ENCODE results near the gene TIMM44.

TIMM44 gene

DNA sequence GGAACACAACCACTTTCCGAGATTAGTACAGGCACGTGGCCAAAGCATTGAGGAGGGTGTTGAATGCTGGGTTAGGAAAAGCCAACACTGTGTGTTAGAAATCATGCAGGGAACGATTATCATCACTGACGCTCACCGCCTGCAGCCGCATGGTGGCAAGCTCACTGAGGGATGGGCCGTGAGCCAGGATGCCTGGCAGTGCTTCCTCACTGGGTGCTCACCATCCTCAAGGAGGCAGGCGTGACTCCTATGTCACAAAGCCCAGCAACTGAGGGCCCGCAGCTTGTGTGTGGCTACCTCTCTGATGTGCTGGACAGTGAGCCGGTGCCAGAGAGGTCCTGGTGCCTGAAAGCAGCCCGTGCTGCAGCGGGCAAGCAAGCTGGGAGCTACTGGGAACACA lies 30.4 kb upstream of the TIMM44 start:
- no peak for DNase-seq
- H3K4me1 ChIP-seq = no peaks in the 10 kb centered on the region
- H3K36me3 ChIP-seq = peaks cover 67% of the 10 kb centered on the region
- TF ChIP-seq, protein P1, sequence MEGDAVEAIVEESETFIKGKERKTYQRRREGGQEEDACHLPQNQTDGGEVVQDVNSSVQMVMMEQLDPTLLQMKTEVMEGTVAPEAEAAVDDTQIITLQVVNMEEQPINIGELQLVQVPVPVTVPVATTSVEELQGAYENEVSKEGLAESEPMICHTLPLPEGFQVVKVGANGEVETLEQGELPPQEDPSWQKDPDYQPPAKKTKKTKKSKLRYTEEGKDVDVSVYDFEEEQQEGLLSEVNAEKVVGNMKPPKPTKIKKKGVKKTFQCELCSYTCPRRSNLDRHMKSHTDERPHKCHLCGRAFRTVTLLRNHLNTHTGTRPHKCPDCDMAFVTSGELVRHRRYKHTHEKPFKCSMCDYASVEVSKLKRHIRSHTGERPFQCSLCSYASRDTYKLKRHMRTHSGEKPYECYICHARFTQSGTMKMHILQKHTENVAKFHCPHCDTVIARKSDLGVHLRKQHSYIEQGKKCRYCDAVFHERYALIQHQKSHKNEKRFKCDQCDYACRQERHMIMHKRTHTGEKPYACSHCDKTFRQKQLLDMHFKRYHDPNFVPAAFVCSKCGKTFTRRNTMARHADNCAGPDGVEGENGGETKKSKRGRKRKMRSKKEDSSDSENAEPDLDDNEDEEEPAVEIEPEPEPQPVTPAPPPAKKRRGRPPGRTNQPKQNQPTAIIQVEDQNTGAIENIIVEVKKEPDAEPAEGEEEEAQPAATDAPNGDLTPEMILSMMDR (IDR thresholded peaks at IDR 0.05; ENCODE audit: low read depth, low read length) = no peak
- no peak overlapping the region for H3K4me3 ChIP-seq (ENCODE audit: low read depth, low read length)
- no peaks in the 10 kb centered on the region for H3K9me3 ChIP-seq
- no peaks in the 10 kb centered on the region for H3K27me3 ChIP-seq

DNA sequence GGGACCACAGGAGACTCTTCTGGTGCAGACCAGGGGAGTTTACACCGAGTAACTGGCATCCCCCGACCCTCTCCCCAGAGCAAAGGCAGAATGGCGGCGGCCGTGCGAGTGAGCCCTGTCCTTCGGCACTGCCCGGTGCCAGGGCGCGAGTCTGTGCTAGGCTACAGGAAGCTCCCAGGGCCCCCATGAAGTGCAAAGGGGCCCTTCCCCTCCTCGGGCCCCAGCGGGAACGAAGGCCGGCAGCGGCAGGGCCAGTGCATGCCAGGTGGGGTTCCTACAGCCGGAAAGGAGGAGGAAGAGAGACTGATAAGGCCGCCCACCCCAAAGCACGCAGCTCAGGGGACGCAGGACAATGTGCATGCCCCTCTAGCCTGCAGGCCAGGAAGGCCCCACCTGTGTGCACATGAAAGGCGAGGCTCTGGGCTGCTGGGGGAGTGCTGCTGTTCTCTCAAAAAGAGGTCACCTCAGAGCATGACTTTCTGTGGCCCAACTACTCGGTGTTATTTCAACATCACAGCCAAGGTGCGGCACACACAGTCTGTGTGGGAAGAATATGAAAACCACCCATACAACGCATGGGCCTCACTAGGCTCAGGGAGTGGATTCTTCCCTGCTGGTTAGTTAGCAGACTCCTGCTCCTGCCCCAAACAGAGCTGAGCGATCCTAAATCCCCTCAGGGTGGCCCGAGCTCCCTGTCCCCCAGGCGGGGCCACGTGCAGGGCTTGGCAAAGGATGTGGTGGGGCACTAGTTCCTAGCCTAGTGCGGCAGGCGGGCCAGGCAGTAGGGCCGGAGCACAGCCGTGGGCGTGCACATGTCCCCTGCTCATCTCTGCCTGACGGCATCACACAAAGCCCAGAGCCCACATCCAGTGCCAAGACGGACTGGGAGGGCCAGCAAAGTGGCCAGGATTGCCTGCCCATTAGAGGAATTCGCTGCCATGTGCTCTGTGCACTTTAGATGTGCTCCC lies 28.4 kb upstream of the TIMM44 start:
- H3K4me3 ChIP-seq (ENCODE audit: low read depth, low read length) = no peak overlapping the region
- TF ChIP-seq, protein P1 (IDR thresholded peaks at IDR 0.05; ENCODE audit: low read depth, low read length) = no peak
- no peaks in the 10 kb centered on the region for H3K27me3 ChIP-seq
- H3K36me3 ChIP-seq = peaks cover 64% of the 10 kb centered on the region
- H3K9me3 ChIP-seq = no peaks in the 10 kb centered on the region
- H3K4me1 ChIP-seq = no peaks in the 10 kb centered on the region
- DNase-seq = no peak

DNA sequence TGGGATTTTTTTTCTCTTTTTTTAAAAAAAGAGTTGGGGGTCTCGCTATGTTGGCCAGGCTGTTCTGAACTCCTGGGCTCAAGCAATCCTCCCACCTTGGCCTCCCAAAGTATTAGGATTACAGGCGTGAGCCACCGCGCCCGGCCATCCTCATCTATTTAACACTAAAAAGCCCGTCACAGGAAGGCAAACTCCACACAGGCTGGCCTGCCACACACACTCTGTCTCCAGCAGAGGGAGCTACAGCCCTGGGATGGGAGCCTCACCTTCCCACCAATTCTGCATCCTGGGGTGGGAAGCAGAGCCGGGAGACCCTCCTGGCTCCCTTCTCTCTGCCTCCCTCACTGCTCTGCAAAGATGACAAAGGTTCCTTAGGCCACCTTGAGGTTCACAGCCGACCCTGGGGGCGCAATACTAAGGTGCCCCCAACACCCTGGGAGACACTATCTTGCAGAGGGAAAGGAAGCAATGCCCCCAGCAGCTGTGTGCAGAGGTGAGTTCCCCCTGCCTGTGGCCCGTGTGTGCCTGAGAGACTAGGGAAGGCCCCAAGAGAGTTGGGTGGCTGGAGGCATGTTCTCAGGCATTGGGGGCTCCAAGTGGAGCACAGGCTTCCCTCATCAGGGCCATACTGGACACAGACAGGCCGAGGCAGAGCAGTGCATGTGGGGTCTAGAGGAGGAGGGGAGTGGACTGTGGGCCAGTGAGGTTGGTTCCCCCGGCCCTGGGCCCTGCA lies 27.4 kb upstream of the TIMM44 start:
- peak; percentile 70 for DNase-seq

DNA sequence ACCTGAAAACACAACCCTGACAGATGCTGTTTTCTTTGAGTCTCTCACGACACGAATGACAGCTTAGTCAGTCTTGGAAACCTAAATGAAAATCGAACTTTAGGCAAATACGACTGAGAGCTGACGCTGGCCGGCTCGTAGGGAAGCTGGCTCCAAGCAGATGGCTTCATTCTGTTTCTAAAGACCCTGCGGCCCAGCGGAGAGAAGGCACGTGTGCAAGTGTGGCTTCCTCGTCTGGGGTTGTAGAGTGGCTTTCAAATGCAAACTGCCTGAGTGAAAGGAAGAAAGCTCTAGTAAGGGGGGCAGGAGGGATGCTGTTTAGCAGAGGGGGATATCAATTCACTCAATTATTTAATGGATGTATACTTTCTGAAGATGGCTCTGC lies 26.1 kb upstream of the TIMM44 start:
- H3K9me3 ChIP-seq = no peaks in the 10 kb centered on the region
- TF ChIP-seq, protein P1 (IDR thresholded peaks at IDR 0.05; ENCODE audit: low read depth, low read length) = no peak
- DNase-seq = no peak
- H3K36me3 ChIP-seq = peaks cover 68% of the 10 kb centered on the region
- no peaks in the 10 kb centered on the region for H3K4me1 ChIP-seq
- no peak overlapping the region for H3K4me3 ChIP-seq (ENCODE audit: low read depth, low read length)
- H3K27me3 ChIP-seq = no peaks in the 10 kb centered on the region

More for the DNA sequence above, 27.4 kb upstream of the TIMM44 start:
- TF ChIP-seq, protein P1 (IDR thresholded peaks at IDR 0.05; ENCODE audit: low read depth, low read length) = peak; percentile 89
- no peaks in the 10 kb centered on the region for H3K27me3 ChIP-seq
- H3K4me1 ChIP-seq = no peaks in the 10 kb centered on the region
- H3K4me3 ChIP-seq (ENCODE audit: low read depth, low read length) = no peak overlapping the region
- H3K9me3 ChIP-seq = no peaks in the 10 kb centered on the region
- peaks cover 63% of the 10 kb centered on the region for H3K36me3 ChIP-seq

DNA sequence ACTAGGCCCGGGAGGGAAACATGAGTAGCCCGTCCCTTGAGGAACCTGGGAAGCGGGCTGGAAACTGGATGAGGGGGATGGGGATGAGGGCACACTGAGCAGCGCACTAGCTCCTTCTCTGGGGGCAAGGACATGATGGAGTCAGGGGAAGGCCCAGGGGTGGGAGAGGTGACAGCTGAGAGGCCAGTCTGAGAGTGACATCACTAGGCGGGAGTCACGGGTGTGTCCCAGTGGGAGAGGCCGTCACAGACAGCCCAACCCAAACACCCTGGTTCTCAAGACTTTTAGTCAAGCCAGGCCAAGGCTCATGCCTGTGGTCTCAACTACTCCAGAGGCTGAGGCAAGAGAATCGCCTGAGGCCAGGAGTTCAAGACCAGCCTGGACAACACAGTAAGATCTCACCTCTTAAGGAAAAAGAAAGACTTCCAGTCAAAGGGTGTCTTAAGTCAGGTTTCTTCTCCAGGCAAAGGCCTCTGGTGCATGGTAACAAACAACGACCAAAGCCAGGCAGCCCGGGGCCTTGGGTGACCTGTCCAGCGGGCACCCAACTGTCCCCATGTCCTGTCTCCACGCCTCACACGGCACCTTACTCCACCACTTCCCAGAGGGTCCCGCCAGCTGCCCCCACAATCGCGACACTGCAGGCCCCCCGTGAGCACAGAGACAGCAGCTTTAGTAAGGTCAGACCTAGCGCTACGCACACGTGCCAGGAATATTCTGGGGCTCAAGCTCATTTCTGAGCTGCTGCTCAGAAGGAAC lies 25.5 kb upstream of the TIMM44 start:
- no peak for DNase-seq
- Histone ChIP-seq H3K27me3 (no peaks in the 10 kb centered on the region), H3K4me3 (ENCODE audit: low read depth, low read length) (no peak overlapping the region), H3K4me1 (no peaks in the 10 kb centered on the region), H3K9me3 (no peaks in the 10 kb centered on the region), H3K36me3 (peaks cover 65% of the 10 kb centered on the region)
- TF ChIP-seq, protein P1 (IDR thresholded peaks at IDR 0.05; ENCODE audit: low read depth, low read length) = no peak
